Osteoblast (primary cell): ENCODE results near the gene DDX1. TPM values are rescaled to one million over a fixed set of nuclear protein-coding genes. Genes with fewer than 3 reads are reported as not detected.
"Not testable (repeated sequence)": the region's sequence is repeated elsewhere in the genome, so short reads cannot be mapped to it uniquely, and the experiment has no call there.

Experiments
- DNase-seq: peaks from one replicate; pipeline ENCODE4 v3.0.0; 2011; ENCODE audit warnings: low spot score, mixed read lengths; ENCODE audit not compliant: insufficient read length; ENCODE audit errors: missing footprints
- H2AFZ ChIP-seq: 2 replicates; pipeline ENCODE4 v1.6.0; 2011; ENCODE audit warnings: mild to moderate bottlenecking, low read length
- H3K27ac ChIP-seq: 2 replicates; pipeline ENCODE4 v1.5.1; 2011; ENCODE audit warnings: mild to moderate bottlenecking, low read depth, low read length, moderate library complexity
- H3K27me3 ChIP-seq: 2 replicates; pipeline ENCODE4 v1.6.0; 2012; ENCODE audit warnings: mild to moderate bottlenecking, control low read depth, inconsistent platforms, low read length, moderate library complexity; ENCODE audit not compliant: insufficient read depth
- H3K36me3 ChIP-seq: 2 replicates; pipeline ENCODE4 v1.5.1; 2011; ENCODE audit warnings: mild to moderate bottlenecking, low read length, control low read depth, moderate library complexity; ENCODE audit not compliant: insufficient read depth
- H3K4me1 ChIP-seq: 2 replicates; pipeline ENCODE4 v1.5.1; 2011; ENCODE audit warnings: mild to moderate bottlenecking, low read length, control low read depth, moderate library complexity; ENCODE audit not compliant: insufficient read depth
- H3K4me2 ChIP-seq: 2 replicates; pipeline ENCODE4 v1.6.0; 2011; ENCODE audit warnings: mild to moderate bottlenecking, low read length; ENCODE audit not compliant: insufficient read depth
- H3K4me3 ChIP-seq: fragments of 200-600 bp; sonication (generic); 3 replicates; pipeline ENCODE4 v1.5.1; 2012; ENCODE audit warnings: mild to moderate bottlenecking, low read length, inconsistent platforms; ENCODE audit not compliant: insufficient read depth
- H3K79me2 ChIP-seq: 2 replicates; pipeline ENCODE4 v1.6.0; 2012; ENCODE audit warnings: mild to moderate bottlenecking, low read length, control low read depth, inconsistent platforms; ENCODE audit not compliant: insufficient read depth
- H3K9me3 ChIP-seq: 2 replicates; pipeline ENCODE4 v1.5.1; 2011; ENCODE audit warnings: low read depth, low read length, control low read depth
- H4K20me1 ChIP-seq: 2 replicates; pipeline ENCODE4 v1.6.0; 2012; ENCODE audit warnings: mild to moderate bottlenecking, low read length, control low read depth; ENCODE audit not compliant: insufficient read depth
- total RNA-seq: library from RNA; depleted of rRNA; stranded (reverse); fragments of >200 nt; gene quantifications from 2 replicates; pipeline ENCODE4 v1.2.3, GENCODE V29; 2012
- TF ChIP-seq, protein P1 (sequence below): IDR thresholded peaks from 2 replicates; pipeline ENCODE4 v1.5.1; 2011; ENCODE audit warnings: mild to moderate bottlenecking, low read depth, low read length, moderate library complexity; ENCODE audit errors: extremely low read depth

Gene DDX1
- total RNA-seq, 1 donor: 76.0 TPM

DNA sequence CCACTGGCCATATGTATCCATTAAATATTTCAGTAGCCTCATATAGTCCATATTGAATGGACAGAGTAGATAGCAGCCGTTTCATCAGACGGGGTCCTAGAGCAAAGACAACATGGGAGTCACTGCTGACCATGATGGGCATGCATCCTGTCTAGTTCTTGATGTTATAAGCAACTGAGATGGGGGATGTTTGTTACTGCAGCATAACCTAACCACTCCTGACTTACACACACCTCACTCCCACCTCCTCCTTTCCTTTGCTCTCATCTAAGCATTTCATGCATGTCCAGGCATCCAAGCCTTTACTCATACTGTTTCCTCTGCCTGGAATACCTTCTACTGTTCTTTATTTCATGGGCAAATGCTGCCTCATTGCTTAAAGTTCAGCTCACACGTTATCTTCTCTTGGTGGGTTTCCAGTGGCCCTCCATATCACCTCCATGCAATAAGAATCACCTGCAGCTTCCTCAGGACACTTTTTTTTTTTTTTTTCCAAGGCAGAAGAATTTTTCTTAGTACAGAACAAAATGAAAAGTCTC, 87.8 kb downstream of the DDX1 start:
- no peak for DNase-seq
- TF ChIP-seq, protein P1, sequence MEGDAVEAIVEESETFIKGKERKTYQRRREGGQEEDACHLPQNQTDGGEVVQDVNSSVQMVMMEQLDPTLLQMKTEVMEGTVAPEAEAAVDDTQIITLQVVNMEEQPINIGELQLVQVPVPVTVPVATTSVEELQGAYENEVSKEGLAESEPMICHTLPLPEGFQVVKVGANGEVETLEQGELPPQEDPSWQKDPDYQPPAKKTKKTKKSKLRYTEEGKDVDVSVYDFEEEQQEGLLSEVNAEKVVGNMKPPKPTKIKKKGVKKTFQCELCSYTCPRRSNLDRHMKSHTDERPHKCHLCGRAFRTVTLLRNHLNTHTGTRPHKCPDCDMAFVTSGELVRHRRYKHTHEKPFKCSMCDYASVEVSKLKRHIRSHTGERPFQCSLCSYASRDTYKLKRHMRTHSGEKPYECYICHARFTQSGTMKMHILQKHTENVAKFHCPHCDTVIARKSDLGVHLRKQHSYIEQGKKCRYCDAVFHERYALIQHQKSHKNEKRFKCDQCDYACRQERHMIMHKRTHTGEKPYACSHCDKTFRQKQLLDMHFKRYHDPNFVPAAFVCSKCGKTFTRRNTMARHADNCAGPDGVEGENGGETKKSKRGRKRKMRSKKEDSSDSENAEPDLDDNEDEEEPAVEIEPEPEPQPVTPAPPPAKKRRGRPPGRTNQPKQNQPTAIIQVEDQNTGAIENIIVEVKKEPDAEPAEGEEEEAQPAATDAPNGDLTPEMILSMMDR: no peak
- H2AFZ ChIP-seq: no peak overlapping the region

DNA sequence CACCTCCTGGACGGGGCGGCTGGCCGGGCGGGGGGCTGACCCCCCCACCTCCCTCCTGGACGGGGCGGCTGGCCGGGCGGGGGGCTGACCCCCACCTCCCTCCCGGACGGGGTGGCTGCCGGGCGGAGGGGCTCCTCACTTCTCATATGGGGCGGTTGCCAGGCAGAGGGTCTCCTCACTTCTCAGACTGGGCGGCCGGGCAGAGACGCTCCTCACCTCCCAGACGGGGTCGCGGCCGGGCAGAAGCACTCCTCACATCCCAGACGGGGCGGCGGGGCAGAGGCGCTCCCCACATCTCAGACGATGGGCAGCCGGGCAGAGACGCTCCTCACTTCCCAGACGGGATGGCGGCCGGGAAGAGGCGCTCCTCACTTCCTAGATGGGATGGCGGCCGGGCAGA, 88.5 kb downstream of the DDX1 start:
- H3K4me2 ChIP-seq: not testable (repeated sequence)

More for the DNA sequence above, 87.8 kb downstream of the DDX1 start:
- no peaks in the 10 kb centered on the region for H3K4me1 ChIP-seq
- no peaks in the 10 kb centered on the region for H3K36me3 ChIP-seq
- no peak overlapping the region for H3K4me3 ChIP-seq
- no peaks in the 10 kb centered on the region for H4K20me1 ChIP-seq
- H3K9me3 ChIP-seq: no peaks in the 10 kb centered on the region
- no peaks in the 10 kb centered on the region for H3K27me3 ChIP-seq
- no peaks in the 10 kb centered on the region for H3K79me2 ChIP-seq
- no peak overlapping the region for H3K4me2 ChIP-seq
- H3K27ac ChIP-seq: no peak overlapping the region

More for the DNA sequence above, 88.5 kb downstream of the DDX1 start:
- not testable (repeated sequence) for H4K20me1 ChIP-seq, H3K4me3 ChIP-seq, DNase-seq, H3K4me1 ChIP-seq, H2AFZ ChIP-seq, H3K79me2 ChIP-seq, H3K27me3 ChIP-seq, H3K36me3 ChIP-seq, H3K9me3 ChIP-seq, H3K27ac ChIP-seq

Other genes starting within 250 kb of the DDX1 start
- 98.1 and 102 TPM in 2 replicates for gene NBAS, start 30.5 kb upstream of the DDX1 start, total RNA-seq